ENCODE results near the gene ZSCAN18. TPM values are rescaled to one million over a fixed set of nuclear protein-coding genes. Genes with fewer than 3 reads are reported as not detected.

The ZSCAN18 gene
- total and polyA plus RNA-seq, 2 donors (not counting 3 experiments of a cell fraction or from before 2014, with no cell fraction given): 15.8 to 17.3 TPM

DNA sequence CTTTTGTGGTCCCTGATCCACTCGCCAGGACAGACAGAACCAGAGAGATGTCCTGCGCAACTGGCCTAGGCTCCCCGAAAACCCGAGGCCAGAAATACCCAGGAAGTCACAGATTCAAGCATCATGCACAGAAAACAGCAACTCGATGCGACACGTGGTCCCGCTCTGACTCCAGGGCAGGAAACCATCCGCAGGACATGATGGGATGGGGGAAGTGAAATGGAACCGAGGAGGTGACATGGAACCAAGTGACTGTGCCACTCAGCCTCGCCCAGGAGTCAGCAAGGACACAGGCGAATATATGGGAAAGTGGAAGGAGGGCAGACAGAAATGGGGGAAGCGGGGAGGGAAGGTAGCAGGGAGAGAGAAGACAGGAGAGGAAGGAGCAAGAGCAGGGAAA lies 1.1 kb downstream of the ZSCAN18 start:
- Histone ChIP-seq H3K4me1 (ENCODE audit: control insufficient read depth, extremely low read depth, insufficient read depth, low read length) (no peaks in the 10 kb centered on the region), H3K4me3 (replicated peaks in 1 of 3; ENCODE audit: insufficient read depth in 1 of 3, low read depth in 1 of 3, low read length in 3 of 3) (no peak overlapping the region), H3K27ac (ENCODE audit: insufficient read depth, low read depth, low read length) (no peak overlapping the region), H2AFZ (ENCODE audit: low read depth, low read length) (no peak overlapping the region), H3K4me2 (ENCODE audit: insufficient read depth, low read length) (no peak overlapping the region), H3K36me3 (ENCODE audit: control insufficient read depth in 2 of 2, extremely low read depth in 1 of 2, insufficient read depth in 2 of 2, low read length in 2 of 2) (no peaks in the 10 kb centered on the region), H3K79me2 (ENCODE audit: control insufficient read depth, insufficient read depth, low read length) (no peaks in the 10 kb centered on the region), H3K9ac (replicated peaks; ENCODE audit: extremely low read depth, insufficient read depth, low read length) (no peak overlapping the region), H3K9me3 (replicated peaks; ENCODE audit: control insufficient read depth, insufficient read depth, low read length) (peaks cover 3% of the 10 kb centered on the region), H4K20me1 (replicated peaks; ENCODE audit: control insufficient read depth, extremely low read depth, insufficient read depth, low read length) (no peaks in the 10 kb centered on the region), H3K27me3 (ENCODE audit: control insufficient read depth in 2 of 2, insufficient read depth in 2 of 2, low read length in 2 of 2) (no peaks in the 10 kb centered on the region), H3K9me1 (replicated peaks; ENCODE audit: control insufficient read depth, extremely low read depth, insufficient read depth, low read length) (no peaks in the 10 kb centered on the region)
- dilution Hi-C loops (cut with MboI; ENCODE audit: extremely low pct_ligation_motif_present, low sequenced_read_pairs): no loop called here
- BruUV-seq (replicated peaks): no TSS peak
- ChIA-PET POLR2A (no interaction called here), CTCF (no interaction called here)
- DNase-seq (ENCODE audit: low read depth, low spot score) (no peak), FAIRE-seq (no peak)
- no peak for TF ChIP-seq JUN (IDR thresholded peaks at IDR 0.05; ENCODE audit: borderline replicate concordance, insufficient read depth, insufficient read length, low read depth)
- no peak for TF ChIP-seq CTCF (IDR thresholded peaks at IDR 0.05; ENCODE audit: extremely low read depth in 1 of 2, insufficient read depth in 1 of 2, low read depth in 1 of 2, low read length in 2 of 2)
- TF ChIP-seq EZH2 (IDR thresholded peaks at IDR 0.05; ENCODE audit: borderline replicate concordance, low read depth, low read length, severe bottlenecking): no peak
- TF ChIP-seq POLR2AphosphoS5 (IDR thresholded peaks at IDR 0.05; ENCODE audit: insufficient read depth, low read depth, low read length): no peak
- intact Hi-C loops (cut with micrococcal nuclease): loop anchor here (10.0 kb wide), 1 partner anchor 58 kb away; the partner anchor contains the start of gene ZNF329

GRCh38 chr19:58095328-58095727 lies 2.7 kb downstream of the ZSCAN18 start:
- Histone ChIP-seq H3K27ac (ENCODE audit: insufficient read depth, low read depth, low read length) (no peak overlapping the region), H3K9me1 (replicated peaks; ENCODE audit: control insufficient read depth, extremely low read depth, insufficient read depth, low read length) (no peaks in the 10 kb centered on the region), H2AFZ (ENCODE audit: low read depth, low read length) (no peak overlapping the region), H3K4me3 (replicated peaks in 1 of 3; ENCODE audit: insufficient read depth in 1 of 3, low read depth in 1 of 3, low read length in 3 of 3) (no peak overlapping the region), H3K9ac (replicated peaks; ENCODE audit: extremely low read depth, insufficient read depth, low read length) (no peak overlapping the region), H3K4me1 (ENCODE audit: control insufficient read depth, extremely low read depth, insufficient read depth, low read length) (no peaks in the 10 kb centered on the region), H3K4me2 (ENCODE audit: insufficient read depth, low read length) (no peak overlapping the region), H3K79me2 (ENCODE audit: control insufficient read depth, insufficient read depth, low read length) (no peaks in the 10 kb centered on the region), H3K9me3 (replicated peaks; ENCODE audit: control insufficient read depth, insufficient read depth, low read length) (peaks cover 3% of the 10 kb centered on the region), H3K27me3 (ENCODE audit: control insufficient read depth in 2 of 2, insufficient read depth in 2 of 2, low read length in 2 of 2) (no peaks in the 10 kb centered on the region), H3K36me3 (ENCODE audit: control insufficient read depth in 2 of 2, extremely low read depth in 1 of 2, insufficient read depth in 2 of 2, low read length in 2 of 2) (no peaks in the 10 kb centered on the region), H4K20me1 (replicated peaks; ENCODE audit: control insufficient read depth, extremely low read depth, insufficient read depth, low read length) (no peaks in the 10 kb centered on the region)
- no peak for TF ChIP-seq GATA2 (IDR thresholded peaks at IDR 0.05; ENCODE audit: insufficient read depth, insufficient read length, low read depth, low read length)
- no peak for TF ChIP-seq JUN (IDR thresholded peaks at IDR 0.05; ENCODE audit: borderline replicate concordance, insufficient read depth, insufficient read length, low read depth)
- TF ChIP-seq EZH2 (IDR thresholded peaks at IDR 0.05; ENCODE audit: borderline replicate concordance, low read depth, low read length, severe bottlenecking): no peak
- TF ChIP-seq POLR2AphosphoS5 (IDR thresholded peaks at IDR 0.05; ENCODE audit: insufficient read depth, low read depth, low read length): no peak
- TF ChIP-seq, protein P1, sequence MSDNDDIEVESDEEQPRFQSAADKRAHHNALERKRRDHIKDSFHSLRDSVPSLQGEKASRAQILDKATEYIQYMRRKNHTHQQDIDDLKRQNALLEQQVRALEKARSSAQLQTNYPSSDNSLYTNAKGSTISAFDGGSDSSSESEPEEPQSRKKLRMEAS (IDR thresholded peaks at IDR 0.05; ENCODE audit: insufficient read depth, insufficient read length): no peak
- no peak for TF ChIP-seq CTCF (IDR thresholded peaks at IDR 0.05; ENCODE audit: extremely low read depth in 1 of 2, insufficient read depth in 1 of 2, low read depth in 1 of 2, low read length in 2 of 2)
- no peak for TF ChIP-seq POLR2A (IDR thresholded peaks at IDR 0.05; ENCODE audit: low read depth, low read length)
- TF ChIP-seq FOS (IDR thresholded peaks at IDR 0.05; ENCODE audit: borderline replicate concordance, insufficient read depth, low read length): no peak
- no TSS peak for BruUV-seq (replicated peaks)
- no peak for DNase-seq (ENCODE audit: low read depth, low spot score)
- FAIRE-seq: no peak
- dilution Hi-C loops (cut with MboI; ENCODE audit: extremely low pct_ligation_motif_present, low sequenced_read_pairs) (no loop called here), intact Hi-C loops (cut with micrococcal nuclease) (loop anchor here (10.0 kb wide), 1 partner anchor 59 kb away; the partner anchor contains the start of gene ZNF329)
- ChIA-PET POLR2A (no interaction called here), CTCF (no interaction called here)
